Nephron progenitor cell (in vitro differentiated cells): Measurements from ENCODE around the gene SCAF8.

Source experiments
- DNase-seq: peaks from one replicate; pipeline ENCODE4 v3.0.0; 2021
- H3K27ac Mint-ChIP-seq: 2 replicates; pipeline ENCODE4 v1.8.0; 2021; ENCODE audit warnings: mild to moderate bottlenecking, moderate library complexity, mixed read lengths
- H3K27me3 Mint-ChIP-seq: 2 replicates; pipeline ENCODE4 v1.8.0; 2021; ENCODE audit warnings: mild to moderate bottlenecking, low read depth, mixed read lengths; ENCODE audit not compliant: poor library complexity
- H3K36me3 Mint-ChIP-seq: 2 replicates; pipeline ENCODE4 v1.8.0; 2021; ENCODE audit warnings: low read depth, mixed read lengths
- H3K4me1 Mint-ChIP-seq: 2 replicates; pipeline ENCODE4 v1.8.0; 2021; ENCODE audit warnings: mixed read lengths
- H3K4me3 Mint-ChIP-seq: 2 replicates; pipeline ENCODE4 v1.8.0; 2021; ENCODE audit warnings: mild to moderate bottlenecking, moderate library complexity, mixed read lengths
- H3K9me3 Mint-ChIP-seq: 2 replicates; pipeline ENCODE4 v1.8.0; 2021; ENCODE audit warnings: mild to moderate bottlenecking, moderate library complexity, mixed read lengths
- TF ChIP-seq, protein P1 (sequence below): fragments of 200-600 bp; sonication (generic); IDR thresholded peaks from 2 replicates; pipeline ENCODE4 v1.5.0; 2021; ENCODE audit warnings: antibody characterized with exemption

SCAF8 gene

DNA sequence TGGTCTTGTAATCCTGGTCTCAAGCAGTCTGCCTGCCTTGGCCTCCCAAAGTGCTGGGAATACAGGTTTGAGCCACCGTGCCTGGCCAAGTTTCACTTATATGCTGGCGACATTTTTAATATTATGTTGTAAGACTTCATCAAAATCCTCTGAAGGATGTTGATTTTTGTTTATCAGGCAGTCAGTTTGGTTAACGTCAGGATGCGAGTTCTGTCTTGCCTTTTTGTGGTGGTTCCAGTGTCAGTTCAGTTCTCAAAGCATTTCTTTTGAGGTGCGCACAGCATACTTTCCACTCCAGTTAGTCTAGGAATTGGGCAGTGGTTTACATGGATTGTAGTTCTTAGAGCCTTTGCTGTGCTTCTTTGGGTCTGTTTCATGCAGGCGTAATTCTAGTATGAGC, 24.9 kb downstream of the SCAF8 start:
- Mint-ChIP-seq H3K4me1 (peaks cover 15% of the 10 kb centered on the region), H3K9me3 (peaks cover 19% of the 10 kb centered on the region), H3K27me3 (peaks cover 3% of the 10 kb centered on the region), H3K4me3 (no peak overlapping the region), H3K27ac (peak overlapping the region; percentile 93), H3K36me3 (peaks cover 61% of the 10 kb centered on the region)
- DNase-seq = no peak
- TF ChIP-seq, protein P1, sequence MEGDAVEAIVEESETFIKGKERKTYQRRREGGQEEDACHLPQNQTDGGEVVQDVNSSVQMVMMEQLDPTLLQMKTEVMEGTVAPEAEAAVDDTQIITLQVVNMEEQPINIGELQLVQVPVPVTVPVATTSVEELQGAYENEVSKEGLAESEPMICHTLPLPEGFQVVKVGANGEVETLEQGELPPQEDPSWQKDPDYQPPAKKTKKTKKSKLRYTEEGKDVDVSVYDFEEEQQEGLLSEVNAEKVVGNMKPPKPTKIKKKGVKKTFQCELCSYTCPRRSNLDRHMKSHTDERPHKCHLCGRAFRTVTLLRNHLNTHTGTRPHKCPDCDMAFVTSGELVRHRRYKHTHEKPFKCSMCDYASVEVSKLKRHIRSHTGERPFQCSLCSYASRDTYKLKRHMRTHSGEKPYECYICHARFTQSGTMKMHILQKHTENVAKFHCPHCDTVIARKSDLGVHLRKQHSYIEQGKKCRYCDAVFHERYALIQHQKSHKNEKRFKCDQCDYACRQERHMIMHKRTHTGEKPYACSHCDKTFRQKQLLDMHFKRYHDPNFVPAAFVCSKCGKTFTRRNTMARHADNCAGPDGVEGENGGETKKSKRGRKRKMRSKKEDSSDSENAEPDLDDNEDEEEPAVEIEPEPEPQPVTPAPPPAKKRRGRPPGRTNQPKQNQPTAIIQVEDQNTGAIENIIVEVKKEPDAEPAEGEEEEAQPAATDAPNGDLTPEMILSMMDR = no peak

DNA sequence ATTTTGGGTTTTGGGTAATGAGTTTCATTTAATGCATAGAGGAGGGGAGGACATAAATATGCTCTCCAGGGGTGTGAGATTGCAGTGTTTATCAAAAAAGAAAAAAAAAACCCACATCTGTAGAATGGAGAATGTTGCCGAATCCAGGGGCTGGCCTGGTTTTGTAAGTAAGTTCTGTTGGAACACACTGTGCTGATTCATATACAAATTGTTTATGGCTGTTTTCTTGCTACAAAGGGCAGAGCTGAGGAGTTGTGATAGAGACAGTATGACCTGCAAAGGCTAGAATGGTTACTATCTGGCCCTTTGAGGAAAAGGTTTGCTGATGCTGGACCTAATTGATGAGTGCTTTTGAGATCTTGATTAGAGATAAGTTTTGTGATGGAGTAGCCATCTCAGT, 30.4 kb downstream of the SCAF8 start:
- H3K4me1 Mint-ChIP-seq = peaks cover 16% of the 10 kb centered on the region
- H3K27ac Mint-ChIP-seq = peak overlapping the region; percentile 11
- peaks cover 3% of the 10 kb centered on the region for H3K27me3 Mint-ChIP-seq

GRCh38 chr6:154765273-154765672, 32.1 kb downstream of the SCAF8 start:
- H3K4me3 Mint-ChIP-seq = no peak overlapping the region
- peaks cover 16% of the 10 kb centered on the region for H3K4me1 Mint-ChIP-seq

More for the DNA sequence above, 30.4 kb downstream of the SCAF8 start:
- Mint-ChIP-seq H3K4me3 (no peak overlapping the region), H3K9me3 (peaks cover 20% of the 10 kb centered on the region), H3K36me3 (peaks cover 46% of the 10 kb centered on the region)
- DNase-seq = no peak
- TF ChIP-seq, protein P1 = no peak

DNA sequence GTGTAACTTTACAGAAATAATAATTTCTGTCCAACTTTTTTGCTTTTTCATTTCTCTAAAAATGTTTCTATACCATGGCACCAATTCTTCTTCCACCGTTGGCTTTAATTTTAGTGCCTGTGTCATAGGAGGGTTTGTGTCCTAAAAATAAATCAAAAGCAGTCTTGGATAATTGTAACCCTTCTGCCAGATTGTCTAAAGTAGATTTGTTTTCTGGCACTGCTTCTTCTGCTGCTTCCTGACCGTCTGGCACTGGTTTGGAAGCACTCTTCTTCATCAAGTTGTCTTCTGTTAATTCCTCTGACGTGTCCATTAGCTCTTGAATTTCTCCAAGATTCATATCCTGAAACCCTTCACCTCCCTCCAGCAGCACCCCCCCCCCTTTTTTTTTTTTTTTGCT, 33.1 kb downstream of the SCAF8 start:
- TF ChIP-seq, protein P1 = no peak
- H3K27ac Mint-ChIP-seq = peak overlapping the region; percentile 95
- peaks cover 16% of the 10 kb centered on the region for H3K4me1 Mint-ChIP-seq
- no peak for DNase-seq
- peaks cover 2% of the 10 kb centered on the region for H3K27me3 Mint-ChIP-seq
- H3K9me3 Mint-ChIP-seq = peaks cover 15% of the 10 kb centered on the region
- H3K4me3 Mint-ChIP-seq = no peak overlapping the region
- H3K36me3 Mint-ChIP-seq = peaks cover 48% of the 10 kb centered on the region

More at GRCh38 chr6:154765273-154765672, 32.1 kb downstream of the SCAF8 start:
- Mint-ChIP-seq H3K27me3 (no peaks in the 10 kb centered on the region), H3K27ac (no peak overlapping the region), H3K9me3 (peaks cover 15% of the 10 kb centered on the region), H3K36me3 (peaks cover 49% of the 10 kb centered on the region)
- DNase-seq = no peak
- TF ChIP-seq, protein P1 = no peak

DNA sequence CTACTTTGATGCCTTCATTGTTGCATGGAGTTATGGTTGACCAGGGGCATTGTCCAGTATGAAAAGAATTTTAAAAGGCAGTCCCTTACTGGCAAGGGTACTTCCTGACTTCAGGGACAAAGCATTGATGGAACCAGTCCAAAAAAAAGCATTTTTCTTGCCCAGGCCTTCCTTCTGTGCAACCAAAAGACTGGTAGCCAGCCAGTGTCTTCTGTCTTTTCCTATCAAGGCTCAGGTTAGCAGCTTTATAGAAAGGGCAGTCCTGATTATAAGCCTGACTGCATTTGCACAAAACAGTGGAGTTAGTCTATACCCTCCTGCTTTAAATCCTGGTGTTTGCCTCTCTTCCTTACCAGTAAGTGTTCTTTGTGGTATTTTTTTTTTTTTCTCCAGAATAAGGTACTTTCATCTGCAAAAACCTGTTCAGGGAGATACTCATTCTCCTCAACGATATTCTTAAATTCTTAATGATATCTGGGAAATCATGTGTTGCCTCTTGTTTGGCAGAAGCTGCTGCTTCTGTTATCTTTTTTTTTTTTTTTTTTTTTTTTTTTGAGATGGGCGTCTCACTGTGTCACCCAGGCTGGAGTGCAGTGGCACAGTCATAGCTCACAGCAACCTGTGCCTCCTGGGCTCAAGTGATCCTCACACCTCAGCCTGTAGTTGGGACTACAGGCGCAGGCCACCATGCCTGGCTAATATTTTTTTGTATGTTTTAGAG, 33.9 kb downstream of the SCAF8 start:
- DNase-seq = no peak
- peaks cover 13% of the 10 kb centered on the region for H3K9me3 Mint-ChIP-seq
- H3K36me3 Mint-ChIP-seq = peaks cover 51% of the 10 kb centered on the region
- peaks cover 2% of the 10 kb centered on the region for H3K27me3 Mint-ChIP-seq
- H3K4me1 Mint-ChIP-seq = peaks cover 16% of the 10 kb centered on the region
- TF ChIP-seq, protein P1 = no peak
- peak overlapping the region; percentile 38 for H3K27ac Mint-ChIP-seq
- no peak overlapping the region for H3K4me3 Mint-ChIP-seq

DNA sequence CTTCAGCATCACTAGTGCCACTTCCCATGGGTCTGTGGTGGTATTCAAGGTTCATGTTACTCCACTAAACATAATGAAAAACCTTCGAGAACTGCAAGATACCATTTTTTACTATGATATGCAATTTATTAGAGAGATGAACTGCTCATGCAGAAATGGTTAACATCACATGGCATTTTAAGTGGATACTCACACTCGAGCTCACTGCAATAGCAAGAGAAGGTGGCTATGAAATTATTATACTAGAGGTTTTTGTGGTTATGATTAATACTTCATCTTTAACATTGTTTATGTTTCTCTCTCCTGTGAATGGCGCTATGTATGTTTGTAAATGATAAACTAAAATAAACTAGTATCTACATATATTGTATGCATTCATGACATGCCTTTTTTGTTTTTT, 35.1 kb downstream of the SCAF8 start:
- H3K27me3 Mint-ChIP-seq = peaks cover 2% of the 10 kb centered on the region
- TF ChIP-seq, protein P1 = no peak
- no peak overlapping the region for H3K4me3 Mint-ChIP-seq
- no peak for DNase-seq
- H3K4me1 Mint-ChIP-seq = peaks cover 16% of the 10 kb centered on the region
- H3K9me3 Mint-ChIP-seq = peaks cover 6% of the 10 kb centered on the region
- H3K36me3 Mint-ChIP-seq = peaks cover 50% of the 10 kb centered on the region
- no peak overlapping the region for H3K27ac Mint-ChIP-seq
